Gastrocnemius medialis (tissue), 4 donors: Measurements from ENCODE around the gene NUP88.

Source experiments
- POLR2A ChIP-seq, 2 donors: fragments of 450-650 bp; IDR thresholded peaks; one replicate each; pipeline ENCODE4 v1.6.1; 2017; ENCODE audit warnings: antibody characterized with exemption in 2 of 2, mild to moderate bottlenecking in 2 of 2, moderate library complexity in 2 of 2
- TF ChIP-seq, protein P1 (sequence below), 5 experiments: fragments of 450-650 bp in 3 of 5; fragments of 200-600 bp in 2 of 5; sonication (generic) in 2 of 5; IDR thresholded peaks in 4 of 5; conservative IDR thresholded peaks in 1 of 5; 1 replicate in 4 of 5; 2 replicates in 1 of 5; pipeline ENCODE4 v1.5.1; 2016 to 2019; ENCODE audit warnings: antibody characterized with exemption in 5 of 5, mild to moderate bottlenecking in 3 of 5, moderate library complexity in 3 of 5

DNA sequence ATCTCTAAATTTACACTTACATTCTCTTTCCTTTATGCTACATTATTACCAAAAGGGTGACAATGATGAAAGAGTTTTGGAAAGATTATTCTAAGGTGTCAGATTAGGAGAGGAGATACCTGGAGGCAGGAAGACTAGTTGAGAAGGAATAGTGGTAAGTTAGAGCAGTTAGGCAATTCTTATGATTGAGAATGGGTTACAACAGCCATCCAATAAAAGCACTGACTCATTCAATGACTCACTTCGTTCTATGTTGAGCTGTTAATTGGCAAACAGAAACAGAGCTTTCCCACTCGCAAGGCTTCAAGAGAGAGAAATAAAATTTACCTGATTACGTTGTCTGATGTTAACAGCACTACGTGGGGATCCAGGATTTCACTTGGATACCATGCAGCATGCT, 5.8 kb downstream of the NUP88 start:
- TF ChIP-seq, protein P1, sequence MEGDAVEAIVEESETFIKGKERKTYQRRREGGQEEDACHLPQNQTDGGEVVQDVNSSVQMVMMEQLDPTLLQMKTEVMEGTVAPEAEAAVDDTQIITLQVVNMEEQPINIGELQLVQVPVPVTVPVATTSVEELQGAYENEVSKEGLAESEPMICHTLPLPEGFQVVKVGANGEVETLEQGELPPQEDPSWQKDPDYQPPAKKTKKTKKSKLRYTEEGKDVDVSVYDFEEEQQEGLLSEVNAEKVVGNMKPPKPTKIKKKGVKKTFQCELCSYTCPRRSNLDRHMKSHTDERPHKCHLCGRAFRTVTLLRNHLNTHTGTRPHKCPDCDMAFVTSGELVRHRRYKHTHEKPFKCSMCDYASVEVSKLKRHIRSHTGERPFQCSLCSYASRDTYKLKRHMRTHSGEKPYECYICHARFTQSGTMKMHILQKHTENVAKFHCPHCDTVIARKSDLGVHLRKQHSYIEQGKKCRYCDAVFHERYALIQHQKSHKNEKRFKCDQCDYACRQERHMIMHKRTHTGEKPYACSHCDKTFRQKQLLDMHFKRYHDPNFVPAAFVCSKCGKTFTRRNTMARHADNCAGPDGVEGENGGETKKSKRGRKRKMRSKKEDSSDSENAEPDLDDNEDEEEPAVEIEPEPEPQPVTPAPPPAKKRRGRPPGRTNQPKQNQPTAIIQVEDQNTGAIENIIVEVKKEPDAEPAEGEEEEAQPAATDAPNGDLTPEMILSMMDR (IDR thresholded peaks at IDR 0.05 in 4 of 5, conservative IDR thresholded peaks at IDR 0.05 in 1 of 5), result no peak
- TF ChIP-seq POLR2A (IDR thresholded peaks at IDR 0.05), result no peak
